DMS53 treated with DMSO at 0.1 percent for 48 hours (cell line): ENCODE results near the gene HERPUD1.
"Not testable (repeated sequence)": the region's sequence is repeated elsewhere in the genome, so short reads cannot be mapped to it uniquely, and the experiment has no call there.

Experiments
- DNase-seq: peaks from one replicate; lab custom pipeline; 2025; ENCODE audit not compliant: unreplicated experiment; lab: John Stamatoyannopoulos, UW

HERPUD1 gene

DNA sequence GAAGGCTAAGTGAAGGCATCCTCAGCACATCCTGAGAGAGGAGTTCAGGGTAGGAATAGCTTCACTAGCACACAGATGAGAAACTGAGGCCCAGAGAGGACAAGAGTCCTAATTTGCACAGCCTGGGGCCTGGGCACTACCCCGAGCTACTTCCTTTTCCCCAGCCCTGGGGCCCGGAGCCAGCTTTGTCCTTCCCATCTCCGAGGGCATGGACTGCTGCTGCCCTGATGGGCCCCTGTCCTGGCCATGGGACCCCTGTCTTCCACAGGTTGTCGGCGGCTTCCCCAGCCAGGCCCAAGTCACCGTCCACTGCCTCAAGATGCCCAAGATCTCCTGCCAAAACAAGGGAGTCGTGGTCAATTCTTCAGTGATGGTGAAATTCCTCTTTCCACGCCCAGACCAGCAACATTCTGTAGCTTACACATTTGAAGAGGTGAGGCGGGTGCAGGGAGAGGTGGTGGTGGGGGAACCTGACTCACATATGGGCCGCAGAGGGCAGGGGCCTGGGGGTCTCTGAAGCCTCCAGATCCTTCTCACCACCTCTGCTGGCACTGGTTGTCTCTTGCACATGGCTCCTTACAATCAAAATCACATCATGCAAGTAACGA, 46.0 kb downstream of the HERPUD1 start:
- no peak for DNase-seq

GRCh38 chr16:56980201-56980535, 48.2 kb downstream of the HERPUD1 start:
- DNase-seq, result no peak

GRCh38 chr16:56980792-56981724, 49.1 kb downstream of the HERPUD1 start:
- DNase-seq, result no peak

DNA sequence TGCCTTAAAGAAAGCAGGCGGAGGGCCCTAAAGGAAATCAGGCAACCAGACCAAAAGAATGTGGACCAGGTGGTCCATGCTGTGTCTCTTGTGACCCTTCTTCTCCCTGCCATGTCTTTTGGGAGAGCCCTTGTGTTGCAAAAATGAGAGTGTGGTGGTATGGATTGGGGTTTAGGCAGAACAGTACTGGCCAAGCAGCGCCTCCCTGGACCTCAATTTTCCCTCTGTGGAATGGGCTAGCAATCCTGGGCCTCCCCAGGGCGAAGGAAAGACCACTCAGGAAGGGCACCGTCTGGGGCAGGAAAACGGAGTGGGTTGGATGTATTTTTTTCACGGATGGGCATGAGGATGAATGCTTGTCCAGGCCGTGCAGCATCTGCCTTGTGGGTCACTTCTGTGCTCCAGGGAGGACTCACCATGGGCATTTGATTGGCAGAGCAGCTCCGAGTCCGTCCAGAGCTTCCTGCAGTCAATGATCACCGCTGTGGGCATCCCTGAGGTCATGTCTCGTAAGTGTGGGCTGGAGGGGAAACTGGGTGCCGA, 49.9 kb downstream of the HERPUD1 start:
- no peak for DNase-seq

DNA sequence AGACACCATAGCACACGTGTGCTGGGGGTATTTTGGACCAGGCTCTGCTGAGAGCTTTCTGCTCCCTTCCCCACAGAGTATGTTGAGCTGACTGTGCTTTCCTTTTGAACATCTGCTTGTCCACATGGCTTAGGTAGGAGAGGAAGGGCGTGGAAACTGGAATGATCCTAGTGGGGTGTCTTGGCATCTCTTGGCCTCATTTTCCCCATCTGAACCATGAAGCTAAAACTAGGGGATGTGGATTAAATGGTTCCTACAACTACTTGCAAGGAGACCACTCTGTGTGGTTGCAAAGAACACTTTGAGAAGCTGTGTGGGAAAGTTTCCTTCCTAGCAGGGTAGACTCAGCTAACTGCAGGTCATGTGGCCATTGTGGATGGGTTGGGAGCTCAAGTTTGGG, 50.8 kb downstream of the HERPUD1 start:
- DNase-seq, result no peak

- DNase-seq, result peak; percentile 70
Measured at GRCh38 chr16:56983211-56983751, 51.3 kb downstream of the HERPUD1 start.

DNA sequence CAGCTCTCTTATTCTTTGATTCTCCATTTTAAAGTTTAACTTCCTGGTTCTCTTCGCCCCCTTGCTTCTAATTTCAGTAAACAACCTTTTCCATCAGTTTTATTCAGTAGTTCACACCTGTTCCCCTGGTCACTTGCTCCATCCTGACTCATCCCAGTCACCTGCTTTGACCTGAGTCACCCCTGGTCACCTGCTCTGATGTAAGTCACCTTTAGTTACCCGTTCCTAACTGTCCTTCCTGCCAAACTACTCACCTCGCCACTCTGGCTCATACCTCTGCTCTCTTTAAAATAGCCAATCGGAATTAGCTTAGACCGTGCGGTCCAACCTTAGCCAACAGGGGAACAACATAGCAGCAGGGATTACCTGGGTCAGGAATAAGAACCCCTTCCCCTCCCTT, 52.7 kb downstream of the HERPUD1 start:
- peak; percentile 94 for DNase-seq

GRCh38 chr16:56985288-56985961, 53.5 kb downstream of the HERPUD1 start:
- peak; percentile 42 for DNase-seq

DNA sequence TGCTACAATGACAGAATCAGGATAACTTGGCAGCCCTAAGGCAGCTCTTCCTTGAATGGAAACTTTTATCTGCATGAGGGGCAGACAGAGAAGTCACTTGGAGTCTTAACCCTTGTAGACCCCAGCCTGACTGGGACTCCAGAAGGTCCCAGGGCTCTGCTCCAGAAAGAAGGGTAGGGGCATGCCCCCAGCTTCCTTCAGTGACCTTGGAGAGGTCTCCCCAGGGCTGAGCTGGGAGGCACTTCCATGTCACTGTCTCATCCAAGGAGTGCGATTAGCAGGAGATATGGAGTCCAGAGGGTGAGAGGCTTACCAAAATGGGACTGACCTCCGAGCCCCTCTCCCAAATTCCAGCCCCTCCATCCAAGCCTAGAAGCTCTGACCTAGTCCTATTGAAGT, 54.0 kb downstream of the HERPUD1 start:
- no peak for DNase-seq

- DNase-seq, result peak; percentile 26
Measured at GRCh38 chr16:56986361-56986760, 54.4 kb downstream of the HERPUD1 start.

- DNase-seq, result not testable (repeated sequence)
Measured at GRCh38 chr16:56986908-56987307, 55.0 kb downstream of the HERPUD1 start.

- no peak for DNase-seq
Measured at GRCh38 chr16:56987692-56988091, 55.8 kb downstream of the HERPUD1 start.

GRCh38 chr16:56988161-56988947, 56.4 kb downstream of the HERPUD1 start:
- DNase-seq, result no peak

DNA sequence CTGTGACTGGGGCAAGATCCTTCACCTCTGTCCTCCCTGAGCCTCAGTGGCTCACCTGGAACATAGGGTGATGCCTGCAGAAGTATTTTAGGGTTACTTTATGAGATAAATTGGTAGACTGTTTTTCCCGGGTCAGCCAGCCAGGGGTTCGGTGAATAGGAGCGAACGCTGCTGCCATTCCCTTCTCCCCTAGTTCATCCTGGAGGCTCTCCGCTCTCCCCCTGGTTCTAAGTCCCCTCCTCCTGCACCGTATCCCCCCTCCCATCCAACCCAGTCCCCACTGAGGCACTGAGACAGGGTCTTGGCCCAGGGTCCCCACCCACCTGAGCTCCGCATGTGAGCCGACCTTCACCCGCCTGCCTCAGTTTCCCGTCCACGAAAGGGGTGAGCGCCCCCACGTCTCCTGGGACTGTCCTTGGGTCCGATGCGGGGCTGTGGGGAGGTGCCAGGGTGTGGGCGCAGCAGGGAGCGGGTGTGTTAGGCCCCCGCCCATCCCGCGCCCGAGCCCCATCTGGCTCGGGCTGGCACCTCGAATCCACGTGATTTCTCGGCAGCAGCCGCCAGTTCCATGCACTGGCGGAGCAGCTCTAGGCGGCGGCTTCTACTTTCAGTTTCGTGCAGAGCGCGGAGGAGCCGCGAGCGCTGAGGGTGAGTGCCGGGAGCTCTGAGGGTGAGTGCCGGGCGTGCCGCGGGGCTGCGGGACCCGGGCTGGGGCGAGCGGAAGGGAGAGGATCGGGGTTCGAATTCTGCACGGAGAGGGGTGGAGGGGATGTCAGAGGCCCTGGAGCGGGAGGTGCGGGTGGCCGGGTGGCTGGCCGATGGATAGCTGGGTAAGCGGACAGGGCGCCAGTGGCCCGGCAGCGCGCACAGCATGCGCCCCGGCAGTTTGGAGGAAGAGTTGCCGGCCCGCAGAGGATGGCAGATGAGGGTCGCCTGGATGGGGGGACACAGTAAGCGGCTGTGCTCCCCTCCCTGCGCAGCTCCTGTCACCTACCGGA, 57.3 kb downstream of the HERPUD1 start, which contains the start of gene NLRC5:
Gene NLRC5, plus strand, starts transcription at position 610 of the 998 bp plus-strand sequence. CDS start 31,156 bp downstream, outside the sequence.
- peak; percentile 76 for DNase-seq

DNA sequence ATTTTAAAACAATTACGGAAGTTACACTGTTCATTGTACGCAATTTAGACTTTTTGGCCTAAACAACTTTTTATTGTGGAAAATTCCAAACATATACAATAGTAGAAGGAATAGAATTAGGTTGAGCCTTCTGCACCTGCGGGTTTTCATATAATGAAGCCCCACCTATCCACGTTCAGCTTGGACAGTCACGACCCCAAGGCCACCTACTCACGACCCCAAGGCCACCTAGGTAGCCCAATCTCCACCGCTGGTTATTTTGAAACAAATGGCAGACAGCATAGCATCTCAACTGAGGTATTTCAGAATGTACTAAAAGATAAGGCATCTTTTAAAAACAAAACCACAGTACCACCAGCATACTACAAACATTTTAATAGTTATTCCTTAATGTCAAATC, 58.0 kb downstream of the HERPUD1 start:
- DNase-seq, result no peak

- no peak for DNase-seq
Measured at GRCh38 chr16:56990407-56991286, 58.7 kb downstream of the HERPUD1 start.

GRCh38 chr16:56992431-56992830, 60.5 kb downstream of the HERPUD1 start:
- not testable (repeated sequence) for DNase-seq

- DNase-seq, result no peak
Measured at GRCh38 chr16:56993204-56993603, 61.3 kb downstream of the HERPUD1 start.
